ENCODE data around the gene KIF26B. TPM values are rescaled to one million over a fixed set of nuclear protein-coding genes. Genes with fewer than 3 reads are reported as not detected.

The KIF26B gene
- total and polyA plus RNA-seq, 2 of the 4 experiments (the other 2 are of a cell fraction) = 0.53 to 0.54 TPM

- ATAC-seq (ENCODE audit: low read depth) (no peak), DNase-seq (no peak)
- H3K36me3 ChIP-seq (ENCODE audit: control insufficient read depth, insufficient read depth, low read length) = 0 out of 2 replicates have a peak, but pooled peaks cover 1% of the 10 kb centered on the region
- no peak overlapping the region for H2BK120ac ChIP-seq (ENCODE audit: low read depth, low read length)
- no peak overlapping the region for H2AK5ac ChIP-seq (ENCODE audit: low read depth, low read length)
- no peaks in the 10 kb centered on the region for H4K20me1 ChIP-seq (ENCODE audit: insufficient read depth, low read length)
- no TSS peak for BruUV-seq (replicated peaks)
- H2BK20ac ChIP-seq (ENCODE audit: low read depth, low read length) = no peak overlapping the region
- ChIA-PET POLR2A (ENCODE audit: unreplicated experiment) (no interaction called here), CTCF (no interaction called here)
- H3K23ac ChIP-seq (ENCODE audit: low read depth, low read length) = no peak overlapping the region
- H3K14ac ChIP-seq (replicated peaks; ENCODE audit: low read depth, low read length) = no peak overlapping the region
- no peak overlapping the region for H3K27ac ChIP-seq (ENCODE audit: insufficient read depth, low read length)
- H3K56ac ChIP-seq (ENCODE audit: extremely low read depth, insufficient read depth, low read length) = no peak overlapping the region
- no peaks in the 10 kb centered on the region for H3K79me1 ChIP-seq (ENCODE audit: low read depth in 1 of 2, low read length in 2 of 2)
- intact Hi-C loops (cut with micrococcal nuclease) = no loop called here
- no peak overlapping the region for H2AFZ ChIP-seq (replicated peaks; ENCODE audit: low read length, poor library complexity)
- no peaks in the 10 kb centered on the region for H3K9me1 ChIP-seq (ENCODE audit: insufficient read depth, low read length)
- H2AK9ac ChIP-seq (replicated peaks; ENCODE audit: low read depth, low read length, poor library complexity) = no peak overlapping the region
- H3K9ac ChIP-seq (ENCODE audit: low read depth, low read length) = no peak overlapping the region
- H4K91ac ChIP-seq (ENCODE audit: insufficient read depth, low read depth, low read length) = no peak overlapping the region
- no peak overlapping the region for H3K4me2 ChIP-seq (ENCODE audit: low read depth, low read length)
- no peak overlapping the region for H2BK5ac ChIP-seq (ENCODE audit: low read depth, low read length, poor library complexity, severe bottlenecking)
- no peak overlapping the region for H3K18ac ChIP-seq (ENCODE audit: low read depth, low read length)
- H3K9me3 ChIP-seq (ENCODE audit: control insufficient read depth, insufficient read depth, low read length) = no peaks in the 10 kb centered on the region
- no peak overlapping the region for H3K4me3 ChIP-seq (ENCODE audit: insufficient read depth, low read depth, low read length)
- H3K4ac ChIP-seq (ENCODE audit: low read depth, low read length) = no peak overlapping the region
- H3K4me1 ChIP-seq (ENCODE audit: control insufficient read depth, insufficient read depth, low read length) = peaks cover 5% of the 10 kb centered on the region
- H3K27me3 ChIP-seq (ENCODE audit: control insufficient read depth, insufficient read depth, low read length) = peaks cover 8% of the 10 kb centered on the region
- dilution Hi-C loops (cut with HindIII; ENCODE audit: low sequenced_read_pairs, unreplicated experiment) = no loop called here
- no peak for TF ChIP-seq RFX5 (IDR thresholded peaks at IDR 0.05; ENCODE audit: low read depth, low read length)
- no peak for TF ChIP-seq RAD21 (IDR thresholded peaks at IDR 0.05; ENCODE audit: low read length)
- TF ChIP-seq MAZ (IDR thresholded peaks at IDR 0.05; ENCODE audit: borderline replicate concordance, low read depth, low read length) = no peak
- TF ChIP-seq USF2 (IDR thresholded peaks at IDR 0.05; ENCODE audit: low read depth, low read length) = no peak
- no peak for TF ChIP-seq FOS (IDR thresholded peaks at IDR 0.05; ENCODE audit: low read depth, low read length)
- no peak for TF ChIP-seq SMC3 (IDR thresholded peaks at IDR 0.05; ENCODE audit: low read depth, low read length)
- no peak for TF ChIP-seq CHD1 (IDR thresholded peaks at IDR 0.05; ENCODE audit: low read depth, low read length)
- TF ChIP-seq MXI1 (IDR thresholded peaks at IDR 0.05; ENCODE audit: borderline replicate concordance, low read depth, low read length) = no peak
- no peak for TF ChIP-seq RCOR1 (IDR thresholded peaks at IDR 0.05; ENCODE audit: insufficient replicate concordance, low read length)
- no peak overlapping the region for H4K8ac ChIP-seq (ENCODE audit: low read depth in 2 of 2, low read length in 2 of 2)
- H2BK15ac ChIP-seq (ENCODE audit: low read depth, low read length) = no peak overlapping the region
- H4K5ac ChIP-seq (ENCODE audit: low read depth, low read length) = no peak overlapping the region
- in situ Hi-C loops (cut with MboI; ENCODE audit: low sequenced_read_pairs) = no loop called here
Measured at GRCh38 chr1:245578771-245579170, 424.0 kb downstream of the KIF26B start.

Data from IMR-90 (cell line).